Body of pancreas (tissue), 4 donors: ENCODE data around the gene GDPD4. TPM values are rescaled to one million over a fixed set of nuclear protein-coding genes. Genes with fewer than 3 reads are reported as not detected.

Experiments used
- ATAC-seq: fragments of 150-250 bp; one replicate; pipeline ENCODE4 v1.9.1; 2016
- DNase-seq, 4 donors: peaks; one replicate each; pipeline ENCODE4 v3.0.0-alpha.2; 2019
- H3K27ac ChIP-seq, 4 donors: fragments of 200-600 bp; sonication (generic); 1 replicate in 3 of 4; 2 replicates in 1 of 4; pipeline versions ENCODE4 v1.5.1 to v1.6.1; 2016 to 2019; ENCODE audit warnings: mild to moderate bottlenecking in 1 of 4, mixed read lengths in 1 of 4, moderate library complexity in 1 of 4
- H3K27me3 ChIP-seq, 2 donors: fragments of 200-600 bp; sonication (generic); one replicate each; pipeline ENCODE4 v1.6.0; 2016; ENCODE audit warnings: mild to moderate bottlenecking in 1 of 2
- H3K36me3 ChIP-seq, 2 donors: fragments of 200-600 bp; sonication (generic); replicated peaks in 1 of 2; 2 replicates each; pipeline ENCODE4 v1.5.1; 2016; ENCODE audit warnings: low read depth in 2 of 2; ENCODE audit not compliant: insufficient read depth in 1 of 2
- H3K4me1 ChIP-seq: fragments of 200-600 bp; sonication (generic); one replicate; pipeline ENCODE4 v1.6.0; 2016
- H3K4me3 ChIP-seq, 2 donors: fragments of 200-600 bp; sonication (generic); 1 replicate in 1 of 2; 2 replicates in 1 of 2; pipeline ENCODE4 v1.5.1; 2016 to 2019
- H3K9me3 ChIP-seq, 3 donors: fragments of 200-600 bp; sonication (generic); 1 replicate in 2 of 3; 2 replicates in 1 of 3; pipeline ENCODE4 v1.5.1; 2016
- CTCF ChIP-seq, 7 experiments: fragments of 450-650 bp in 4 of 7; fragments of 200-600 bp in 3 of 7; sonication (generic) in 3 of 7; IDR thresholded peaks; one replicate each; pipeline ENCODE4 v1.5.1; 2016 to 2019; ENCODE audit warnings: antibody characterized with exemption in 7 of 7
- POLR2A ChIP-seq, 3 donors: fragments of 450-650 bp; IDR thresholded peaks; one replicate each; pipeline ENCODE4 v1.6.1; 2016; ENCODE audit warnings: antibody characterized with exemption in 3 of 3, mild to moderate bottlenecking in 2 of 3
- WGBS, 2 donors: methylation state at CpG; one replicate each; pipeline ENCODE4 v1.1.5; 2017; 5-methylcytosine and 5-hydroxymethylcytosine counted together
- intact Hi-C: fragments of 100-400 bp; cut with DNase I; formaldehyde crosslinking; loops from one replicate; pipeline ENCODE4 v1.15.1; 2023
- total RNA-seq, 2 donors: library from RNA; depleted of rRNA; stranded (reverse); fragments of >200 nt; gene quantifications; one replicate each; pipeline ENCODE4 v1.1.0, GENCODE V29; 2016

The GDPD4 gene
- total RNA-seq, 2 donors from 2014 or later: not detected

GRCh38 chr11:77311701-77312100 is 10.2 kb upstream of the GDPD4 start:
- H3K9me3 ChIP-seq: no peaks in the 10 kb centered on the region
- no peak for ATAC-seq
- no peak overlapping the region for H3K4me3 ChIP-seq
- H3K36me3 ChIP-seq: no peaks in the 10 kb centered on the region
- DNase-seq: no peak
- intact Hi-C loops: no loop called here
- WGBS, 2 donors: 97 to 98% methylated on average over 3 of the region's 3 CpGs
- H3K4me1 ChIP-seq: no peaks in the 10 kb centered on the region
- H3K27ac ChIP-seq: no peak overlapping the region
- H3K27me3 ChIP-seq: no peaks in the 10 kb centered on the region
- TF ChIP-seq POLR2A (IDR thresholded peaks at IDR 0.05): no peak
- no peak for TF ChIP-seq CTCF (IDR thresholded peaks at IDR 0.05)

- Histone ChIP-seq H3K27me3 (no peaks in the 10 kb centered on the region), H3K4me1 (no peaks in the 10 kb centered on the region), H3K4me3 (no peak overlapping the region), H3K36me3 (no peaks in the 10 kb centered on the region), H3K9me3 (no peaks in the 10 kb centered on the region), H3K27ac (no peak overlapping the region)
- DNase-seq (no peak), ATAC-seq (no peak)
- no peak for TF ChIP-seq CTCF (IDR thresholded peaks at IDR 0.05)
- TF ChIP-seq POLR2A (IDR thresholded peaks at IDR 0.05): no peak
- intact Hi-C loops: no loop called here
- WGBS, 2 donors: 73 to 79% methylated on average over 5 of the region's 5 CpGs
Observed at GRCh38 chr11:77310721-77311120, 9.2 kb upstream of the GDPD4 start.

GRCh38 chr11:77309401-77310085 is 8.1 kb upstream of the GDPD4 start:
- ATAC-seq (no peak), DNase-seq (no peak)
- Histone ChIP-seq H3K36me3 (no peaks in the 10 kb centered on the region), H3K27ac (no peak overlapping the region), H3K27me3 (no peaks in the 10 kb centered on the region), H3K4me1 (no peaks in the 10 kb centered on the region), H3K4me3 (no peak overlapping the region), H3K9me3 (no peaks in the 10 kb centered on the region)
- intact Hi-C loops: no loop called here
- no peak for TF ChIP-seq POLR2A (IDR thresholded peaks at IDR 0.05)
- 85 to 86% methylated on average over 5 of the region's 5 CpGs for WGBS, 2 donors

- DNase-seq (no peak), ATAC-seq (no peak)
- Histone ChIP-seq H3K36me3 (no peaks in the 10 kb centered on the region), H3K27me3 (no peaks in the 10 kb centered on the region), H3K4me1 (no peaks in the 10 kb centered on the region), H3K4me3 (no peak overlapping the region), H3K27ac (no peak overlapping the region), H3K9me3 (no peaks in the 10 kb centered on the region)
- TF ChIP-seq CTCF (IDR thresholded peaks at IDR 0.05): no peak
- TF ChIP-seq POLR2A (IDR thresholded peaks at IDR 0.05): no peak
- intact Hi-C loops: no loop called here
Observed at GRCh38 chr11:77308838-77309237, 7.4 kb upstream of the GDPD4 start.

GRCh38 chr11:77303328-77303727 is 1.8 kb upstream of the GDPD4 start:
- no peak overlapping the region for H3K4me3 ChIP-seq
- no peaks in the 10 kb centered on the region for H3K9me3 ChIP-seq
- H3K36me3 ChIP-seq: no peaks in the 10 kb centered on the region
- no peak for ATAC-seq
- no peaks in the 10 kb centered on the region for H3K4me1 ChIP-seq
- intact Hi-C loops: no loop called here
- H3K27ac ChIP-seq: no peak overlapping the region
- 78 to 87% methylated on average over 2 of the region's 2 CpGs for WGBS, 2 donors
- no peaks in the 10 kb centered on the region for H3K27me3 ChIP-seq
- TF ChIP-seq CTCF (IDR thresholded peaks at IDR 0.05) (no peak), POLR2A (IDR thresholded peaks at IDR 0.05) (no peak)
- DNase-seq: no peak
